Right lobe of liver (tissue), 4 donors: ENCODE data around the gene ELANE.

Source experiments
- POLR2A ChIP-seq: fragments of 450-650 bp; IDR thresholded peaks from one replicate; pipeline ENCODE4 v1.6.1; 2017; ENCODE audit warnings: antibody characterized with exemption, mild to moderate bottlenecking
- TF ChIP-seq, protein P1 (sequence below), 4 donors: fragments of 200-600 bp in 3 of 4; fragments of 450-650 bp in 1 of 4; IDR thresholded peaks; one replicate each; pipeline versions ENCODE4 v1.5.1 to v1.8.0; 2016 to 2022; ENCODE audit warnings: antibody characterized with exemption in 4 of 4, mild to moderate bottlenecking in 2 of 4
- donor health status: DM: no; HTN: no; CAD: no.
- donor health status: DM: no; HTN: no; CAD: no.
- donor health status: DM: no; HTN: yes; CAD: no.

DNA sequence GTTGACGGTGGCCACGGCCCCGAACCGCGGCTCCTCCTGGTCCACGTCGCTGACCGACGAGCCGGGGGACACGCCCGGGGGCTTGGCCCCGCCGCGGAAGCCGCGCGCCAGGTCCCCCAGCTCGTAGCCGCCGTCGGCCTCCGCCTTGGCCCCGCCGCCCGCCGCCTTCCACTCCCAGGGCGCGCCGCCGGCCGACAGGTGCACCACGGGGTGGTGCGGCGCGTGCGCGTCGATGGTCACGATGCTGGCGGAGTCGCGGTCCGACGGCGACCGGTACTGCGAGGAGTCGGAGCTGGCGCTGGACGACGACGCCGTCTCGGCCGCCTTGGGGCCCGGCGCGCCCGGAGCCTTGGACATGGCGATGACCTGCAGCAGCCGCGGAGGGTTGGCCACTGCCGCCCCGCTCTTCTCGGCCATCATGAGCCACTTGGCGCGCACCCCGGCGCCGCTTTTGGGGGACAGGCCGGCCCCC, 39.3 kb upstream of the ELANE start:
- TF ChIP-seq, protein P1, sequence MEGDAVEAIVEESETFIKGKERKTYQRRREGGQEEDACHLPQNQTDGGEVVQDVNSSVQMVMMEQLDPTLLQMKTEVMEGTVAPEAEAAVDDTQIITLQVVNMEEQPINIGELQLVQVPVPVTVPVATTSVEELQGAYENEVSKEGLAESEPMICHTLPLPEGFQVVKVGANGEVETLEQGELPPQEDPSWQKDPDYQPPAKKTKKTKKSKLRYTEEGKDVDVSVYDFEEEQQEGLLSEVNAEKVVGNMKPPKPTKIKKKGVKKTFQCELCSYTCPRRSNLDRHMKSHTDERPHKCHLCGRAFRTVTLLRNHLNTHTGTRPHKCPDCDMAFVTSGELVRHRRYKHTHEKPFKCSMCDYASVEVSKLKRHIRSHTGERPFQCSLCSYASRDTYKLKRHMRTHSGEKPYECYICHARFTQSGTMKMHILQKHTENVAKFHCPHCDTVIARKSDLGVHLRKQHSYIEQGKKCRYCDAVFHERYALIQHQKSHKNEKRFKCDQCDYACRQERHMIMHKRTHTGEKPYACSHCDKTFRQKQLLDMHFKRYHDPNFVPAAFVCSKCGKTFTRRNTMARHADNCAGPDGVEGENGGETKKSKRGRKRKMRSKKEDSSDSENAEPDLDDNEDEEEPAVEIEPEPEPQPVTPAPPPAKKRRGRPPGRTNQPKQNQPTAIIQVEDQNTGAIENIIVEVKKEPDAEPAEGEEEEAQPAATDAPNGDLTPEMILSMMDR (IDR thresholded peaks at IDR 0.05): no peak
- no peak for TF ChIP-seq POLR2A
